GM18511 (cell line): ENCODE data around the gene HOTAIR.

ENCODE experiments used
- ATAC-seq: cut with Tn5 transposase; IDR thresholded peaks from one replicate; pipeline ENCODE4 v1.9.1; 2021; ENCODE audit warnings: mild to moderate bottlenecking, moderate library complexity; ENCODE audit not compliant: unreplicated experiment

The HOTAIR gene

GRCh38 chr12:53930591-53931255, 44.0 kb downstream of the HOTAIR start:
- no peak for ATAC-seq

- ATAC-seq = no peak
These were observed 45.2 kb downstream of the HOTAIR start for GRCh38 chr12:53929527-53929926.

GRCh38 chr12:53928054-53928835, 46.5 kb downstream of the HOTAIR start:
- no peak for ATAC-seq

- ATAC-seq = no peak
These were observed 47.3 kb downstream of the HOTAIR start for GRCh38 chr12:53927220-53928029.

- no peak for ATAC-seq
These were observed 50.0 kb downstream of the HOTAIR start for GRCh38 chr12:53924521-53925405.

- no peak for ATAC-seq
These were observed 57.7 kb downstream of the HOTAIR start for GRCh38 chr12:53916788-53917655.
